Stimulated activated CD8-positive, alpha-beta memory T cell treated with anti-CD3 and anti-CD28 coated beads, Interleukin-15, amount 100 ng/mL, for 4 hours (primary cell): ENCODE results near the gene STK16.
"Not testable (repeated sequence)": the region's sequence is repeated elsewhere in the genome, so short reads cannot be mapped to it uniquely, and the experiment has no call there.

Experiments used
- DNase-seq, 2 donors: peaks; one replicate each; pipeline ENCODE4 v3.0.0-alpha.2; 2020; ENCODE audit warnings: low read depth in 2 of 2

Gene STK16

GRCh38 chr2:219245148-219245898, at the start of gene STK16, which contains the start of gene GLB1L:
Gene STK16, plus strand, starts transcription at chr2:219245479. Its CDS starts 521 bp downstream, at chr2:219246000.
Gene GLB1L, minus strand, starts transcription at chr2:219245444. Its CDS starts 1,871 bp downstream, at chr2:219243573.
- peak; percentile 75 to 78 for DNase-seq

GRCh38 chr2:219197388-219197787, 47.9 kb upstream of the STK16 start:
- DNase-seq: no peak

GRCh38 chr2:219198974-219199373, 46.3 kb upstream of the STK16 start:
- DNase-seq: no peak

GRCh38 chr2:219199470-219200211, 45.6 kb upstream of the STK16 start:
- no peak for DNase-seq

- DNase-seq: not testable (repeated sequence)
These were observed 44.6 kb upstream of the STK16 start for GRCh38 chr2:219200502-219201326.

- DNase-seq: not testable (repeated sequence)
These were observed 43.9 kb upstream of the STK16 start for GRCh38 chr2:219201331-219201730.

- DNase-seq: no peak
These were observed 40.7 kb upstream of the STK16 start for GRCh38 chr2:219204425-219205164.

GRCh38 chr2:219205165-219205538, 40.1 kb upstream of the STK16 start:
- DNase-seq: no peak

GRCh38 chr2:219205981-219206327, 39.3 kb upstream of the STK16 start:
- DNase-seq: no peak

- DNase-seq: peak; percentile 84 to 92
These were observed 38.7 kb upstream of the STK16 start, which contains the start of gene ZFAND2B for GRCh38 chr2:219206328-219207133. Gene ZFAND2B, plus strand, starts transcription at chr2:219206782. Its CDS starts 206 bp downstream, at chr2:219206988.

GRCh38 chr2:219207134-219207883, 38.0 kb upstream of the STK16 start:
- no peak for DNase-seq

GRCh38 chr2:219207884-219208740, 37.2 kb upstream of the STK16 start:
- DNase-seq: no peak

- no peak for DNase-seq
These were observed 35.8 kb upstream of the STK16 start for GRCh38 chr2:219209236-219210195.

- DNase-seq: no peak
These were observed 34.9 kb upstream of the STK16 start for GRCh38 chr2:219210196-219210885.

- DNase-seq: no peak
These were observed 34.4 kb upstream of the STK16 start for GRCh38 chr2:219210886-219211362.

- DNase-seq: no peak
These were observed 32.3 kb upstream of the STK16 start for GRCh38 chr2:219213026-219213415.
